ENCODE data around the gene OAS3. TPM values are rescaled to one million over a fixed set of nuclear protein-coding genes. Genes with fewer than 3 reads are reported as not detected.
"Not testable (repeated sequence)": the region's sequence is repeated elsewhere in the genome, so short reads cannot be mapped to it uniquely, and the experiment has no call there.

Gene OAS3
- total RNA-seq, 1 experiment from 2014 or later = 29.5 TPM

GRCh38 chr12:112957125-112957524 lies 18.9 kb downstream of the OAS3 start:
- H4K20me1 ChIP-seq (ENCODE audit: insufficient read depth); H3K4me2 ChIP-seq (ENCODE audit: low read length); RAD21 ChIA-PET (ENCODE audit: low non-redundant PET in 1 of 2, low total read pairs in 2 of 2, uncharacterized antibody in 2 of 2, unreplicated experiment in 2 of 2); CTCF ChIA-PET; H3K36me3 ChIP-seq (ENCODE audit: control insufficient read depth in 1 of 2, insufficient read depth in 2 of 2, low read length in 2 of 2); H3K27ac ChIP-seq (ENCODE audit: low read depth, low read length); H3K9me2 ChIP-seq (ENCODE audit: insufficient read depth); BruUV-seq (replicated peaks); H2AFZ ChIP-seq (ENCODE audit: low read depth, low read length, poor library complexity, severe bottlenecking); ATAC-seq; H3K27me3 ChIP-seq (ENCODE audit: insufficient read depth, low read length); intact Hi-C loops (cut with micrococcal nuclease); H3K79me2 ChIP-seq (ENCODE audit: insufficient read depth, low read length); H3K9ac ChIP-seq (ENCODE audit: low read length); H3K9me3 ChIP-seq (ENCODE audit: control insufficient read depth in 1 of 2, insufficient read depth in 1 of 2, low read depth in 1 of 2, low read length in 2 of 2); H3K4me1 ChIP-seq (ENCODE audit: control insufficient read depth in 1 of 2, insufficient read depth in 2 of 2, low read length in 2 of 2); DNase-seq (ENCODE audit: low read depth, low spot score); H3K4me3 ChIP-seq (replicated peaks in 1 of 2; ENCODE audit: low read depth in 1 of 2, low read length in 2 of 2); POLR2A ChIA-PET: not testable (repeated sequence)

GRCh38 chr12:112961074-112961473 lies 22.8 kb downstream of the OAS3 start:
- Histone ChIP-seq H3K9ac (ENCODE audit: low read length) (no peak overlapping the region), H3K36me3 (ENCODE audit: control insufficient read depth in 1 of 2, insufficient read depth in 2 of 2, low read length in 2 of 2) (peaks cover 0 to 7% of the 10 kb centered on the region in 2 experiments; a peak in 1 of 4 replicates), H3K9me2 (ENCODE audit: insufficient read depth) (no peaks in the 10 kb centered on the region), H4K20me1 (ENCODE audit: insufficient read depth) (no peaks in the 10 kb centered on the region), H3K27ac (ENCODE audit: low read depth, low read length) (no peak overlapping the region), H3K4me2 (ENCODE audit: low read length) (no peak overlapping the region), H3K4me1 (ENCODE audit: control insufficient read depth in 1 of 2, insufficient read depth in 2 of 2, low read length in 2 of 2) (no peaks in the 10 kb centered on the region), H3K27me3 (ENCODE audit: insufficient read depth, low read length) (no peaks in the 10 kb centered on the region), H3K4me3 (replicated peaks in 1 of 2; ENCODE audit: low read depth in 1 of 2, low read length in 2 of 2) (no peak overlapping the region), H3K79me2 (ENCODE audit: insufficient read depth, low read length) (no peaks in the 10 kb centered on the region), H3K9me3 (ENCODE audit: control insufficient read depth in 1 of 2, insufficient read depth in 1 of 2, low read depth in 1 of 2, low read length in 2 of 2) (no peaks in the 10 kb centered on the region), H2AFZ (ENCODE audit: low read depth, low read length, poor library complexity, severe bottlenecking) (no peak overlapping the region)
- no TSS peak for BruUV-seq (replicated peaks)
- DNase-seq (ENCODE audit: low read depth, low spot score) (no peak), ATAC-seq (peak; percentile 84)
- ChIA-PET POLR2A (no interaction called here), CTCF (no interaction called here), RAD21 (ENCODE audit: low non-redundant PET in 1 of 2, low total read pairs in 2 of 2, uncharacterized antibody in 2 of 2, unreplicated experiment in 2 of 2) (no interaction called here)
- TF ChIP-seq ZNF274 (IDR thresholded peaks at IDR 0.05; ENCODE audit: low read depth, low read length) (no peak), POLR2AphosphoS5 (IDR thresholded peaks at IDR 0.05; ENCODE audit: low read depth, low read length) (no peak), ELF1 (IDR thresholded peaks at IDR 0.05; ENCODE audit: borderline replicate concordance, low read depth) (no peak), TCF7L2 (IDR thresholded peaks at IDR 0.05; ENCODE audit: borderline replicate concordance, extremely low read depth, insufficient read depth, insufficient read length) (no peak), EZH2 (IDR thresholded peaks at IDR 0.05) (no peak), CBX3 (IDR thresholded peaks at IDR 0.05; ENCODE audit: low read depth) (no peak), ZFX (IDR thresholded peaks at IDR 0.05) (no peak), FOSL1 (IDR thresholded peaks at IDR 0.05; ENCODE audit: low read depth) (no peak), REST (IDR thresholded peaks at IDR 0.05; ENCODE audit: low read depth) (no peak), RAD21 (IDR thresholded peaks at IDR 0.05; ENCODE audit: low read depth) (no peak), POLR2A (IDR thresholded peaks at IDR 0.05; ENCODE audit: borderline replicate concordance, extremely low read depth, insufficient read depth, insufficient read length) (no peak)
- intact Hi-C loops (cut with micrococcal nuclease) = no loop called here
